Measurements from ENCODE around the gene SCT.

SCT gene

DNA sequence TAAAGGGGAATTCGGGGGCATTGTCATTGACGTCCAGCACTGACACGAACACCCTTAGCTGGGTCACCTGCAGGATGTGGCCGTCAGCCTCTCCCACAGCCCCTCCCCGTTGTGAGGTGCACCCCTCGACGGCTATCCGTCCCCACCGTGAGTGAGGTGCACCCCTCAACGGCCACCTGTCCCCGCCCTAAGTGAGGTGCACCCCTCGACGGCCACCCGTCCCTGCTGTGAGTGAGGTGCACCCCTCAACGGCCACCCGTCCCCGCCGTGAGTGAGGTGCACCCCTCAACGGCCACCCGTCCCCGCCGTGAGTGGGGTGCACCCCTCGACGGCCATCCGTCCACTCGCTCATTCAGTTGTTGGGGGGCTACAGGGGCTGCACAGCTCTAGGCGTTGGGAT, 5.1 kb downstream of the SCT start:
- DNase-seq: no peak

DNA sequence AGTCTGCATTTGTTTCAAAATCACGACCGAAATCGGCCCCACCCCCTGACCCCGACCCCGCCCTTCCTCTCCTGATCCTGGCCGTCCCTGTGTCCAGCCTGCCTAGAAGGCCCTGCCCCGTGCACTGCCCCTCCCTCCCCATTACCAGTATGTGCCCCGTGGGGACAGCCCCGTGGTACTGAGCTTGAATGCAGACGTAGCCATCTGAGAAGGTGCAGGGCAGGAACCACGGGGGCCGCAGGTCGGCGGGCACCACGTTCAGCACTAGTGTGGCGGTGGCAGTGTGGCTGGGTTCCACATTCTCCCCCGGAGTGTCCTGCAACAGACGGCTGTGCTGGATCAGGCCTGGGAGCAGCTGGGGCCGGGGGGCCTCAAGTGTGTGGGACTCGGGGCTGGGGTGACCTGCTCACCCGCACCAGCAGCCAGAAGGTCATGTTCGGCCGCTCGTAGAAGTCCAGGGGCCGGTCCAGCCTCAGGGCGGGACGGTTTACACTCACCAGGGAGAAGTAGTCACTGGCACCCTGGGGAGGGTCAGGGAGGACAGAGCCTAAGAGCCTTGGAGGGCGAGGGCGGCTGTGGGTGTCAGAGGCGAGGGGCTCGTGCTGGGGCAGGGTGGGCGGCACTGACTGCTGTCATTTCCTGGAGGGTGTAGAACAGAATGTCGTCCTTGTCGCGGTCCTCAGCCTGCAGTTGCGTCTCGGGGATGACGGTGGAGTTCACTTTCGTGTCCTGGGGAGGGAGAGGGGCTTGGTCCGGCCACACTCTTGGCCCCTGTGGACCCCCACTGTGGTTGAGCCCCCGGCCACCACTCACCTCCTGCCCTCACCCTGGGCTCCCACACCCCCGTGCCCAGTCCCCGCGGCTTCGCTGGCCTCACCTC, 5.8 kb downstream of the SCT start:
- no peak for DNase-seq

DNA sequence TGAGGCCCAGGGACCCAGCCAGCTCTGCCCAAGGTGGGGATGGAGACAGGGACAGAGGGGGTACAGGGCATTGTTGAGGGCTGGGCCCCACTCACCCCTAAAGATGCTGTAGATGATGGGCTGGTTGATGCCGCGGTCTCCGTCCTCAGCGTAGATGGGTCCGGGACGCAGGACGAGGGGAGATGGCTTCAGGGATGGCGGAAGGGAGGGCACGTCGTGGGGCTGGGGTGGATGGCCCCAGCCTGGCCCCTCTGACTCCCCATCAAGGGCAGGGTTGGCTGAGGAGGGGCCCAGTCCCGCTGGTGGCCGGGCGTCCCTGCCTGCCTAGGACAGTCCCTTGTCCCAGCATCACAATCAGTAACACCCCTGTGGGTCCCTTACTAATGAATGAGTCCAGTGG, 6.8 kb downstream of the SCT start:
- DNase-seq: no peak

DNA sequence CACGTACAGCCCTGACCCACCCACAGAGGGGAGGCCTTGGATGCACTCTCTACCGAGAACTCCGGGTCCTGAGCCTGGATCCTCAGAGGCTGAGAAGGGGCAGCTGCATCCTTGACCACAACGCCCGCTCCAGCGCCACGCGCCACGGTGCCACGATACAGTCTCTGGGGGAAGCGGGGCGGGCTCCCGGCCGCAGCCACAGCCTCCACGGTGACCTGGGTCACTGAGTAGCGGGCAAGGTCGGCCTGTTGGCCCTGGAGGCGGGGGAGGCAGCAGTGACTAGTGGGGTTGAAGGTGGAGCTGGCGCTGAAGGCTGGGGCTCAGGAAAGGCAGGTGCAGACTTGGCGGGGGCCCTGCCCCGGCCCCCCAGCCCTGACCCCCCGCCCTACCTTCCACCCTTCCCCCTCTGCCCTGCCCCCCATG, 7.3 kb downstream of the SCT start:
- DNase-seq: no peak

DNA sequence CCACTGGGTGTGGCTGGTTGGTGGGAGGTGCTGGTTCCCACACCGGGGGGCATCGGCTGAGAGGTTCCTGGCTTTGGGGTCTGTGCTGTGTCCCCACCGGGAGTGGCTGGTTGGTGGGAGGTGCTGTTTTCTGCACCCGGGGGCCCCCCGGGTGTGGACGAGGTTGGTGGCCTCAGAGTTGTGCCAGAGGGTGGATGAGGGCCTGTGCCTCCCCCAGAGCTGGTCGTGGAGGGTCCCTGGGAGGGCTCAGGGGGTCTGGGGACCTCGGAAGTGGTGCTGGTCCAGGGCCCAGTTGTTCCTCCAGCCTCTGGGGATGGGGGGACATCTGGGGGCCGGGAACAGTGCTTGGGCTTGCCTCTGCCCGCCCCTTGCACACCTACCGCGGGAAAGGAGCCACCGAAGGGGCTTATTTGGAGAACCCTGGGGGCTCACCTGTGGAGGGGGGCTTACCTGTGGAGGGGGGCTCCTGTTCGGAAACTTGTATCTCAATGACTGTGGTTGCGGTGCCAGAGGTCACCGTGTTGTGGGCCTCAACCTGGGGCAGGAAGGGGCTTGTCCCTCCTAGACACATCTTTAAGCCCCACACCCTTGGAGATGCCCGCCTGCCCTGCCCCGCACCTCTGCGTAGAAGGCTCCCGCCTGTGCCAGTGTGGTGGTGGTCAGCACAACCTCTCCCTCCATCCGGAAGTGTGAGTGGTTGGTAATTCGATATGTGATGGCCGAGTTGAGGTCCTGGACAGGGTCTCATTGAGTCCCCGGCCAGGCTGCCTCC, 7.9 kb downstream of the SCT start:
- no peak for DNase-seq

GRCh38 chr11:617912-618682, 8.9 kb downstream of the SCT start:
- no peak for DNase-seq

GRCh38 chr11:617199-617911, 9.6 kb downstream of the SCT start:
- no peak for DNase-seq

- no peak for DNase-seq
Observed at GRCh38 chr11:616320-617198, 10.4 kb downstream of the SCT start.

GRCh38 chr11:615504-616319, 11.3 kb downstream of the SCT start, which contains the start of gene IRF7:
IRF7 (minus strand) TSS chr11:615950; CDS start chr11:615364, 586 bp downstream.
- DNase-seq: peak; percentile 74 to 91 (median 80)

GRCh38 chr11:614623-615503, 12.1 kb downstream of the SCT start:
- peak in 2 of 5 experiments; percentile 18 to 23 for DNase-seq

DNA sequence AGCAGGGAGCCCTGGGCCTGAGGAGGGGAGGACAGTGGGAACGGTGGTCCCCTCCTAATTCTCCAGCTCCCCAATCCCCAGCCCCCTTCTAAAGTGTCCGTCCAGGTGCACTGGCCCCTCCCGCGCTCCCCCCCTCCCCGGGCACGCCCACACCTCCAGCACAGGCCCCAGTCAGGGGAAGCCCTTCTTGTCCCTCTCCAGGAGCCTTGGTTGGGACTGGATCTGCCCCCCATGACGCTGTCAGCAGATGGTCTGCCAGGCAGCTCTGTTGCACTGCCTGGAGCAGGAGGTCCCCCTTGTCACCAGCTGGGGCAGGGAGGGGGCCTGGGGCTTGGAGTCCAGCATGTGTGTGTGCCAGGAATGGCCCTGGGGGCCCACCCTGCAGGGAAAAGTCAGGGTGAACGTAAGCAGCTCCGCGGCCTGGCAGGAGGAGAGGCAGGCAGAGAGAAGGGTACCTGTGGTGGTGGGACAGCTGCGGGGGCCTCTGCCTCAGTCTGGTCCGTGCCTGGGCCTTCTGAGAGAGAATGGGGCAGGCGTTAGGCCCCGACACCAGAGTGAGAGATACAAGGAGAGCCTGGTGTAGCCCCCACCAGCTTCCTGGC, 12.9 kb downstream of the SCT start:
- DNase-seq: no peak

- DNase-seq: peak in 4 of 5 experiments; percentile 64 to 84 (median 79)
Observed at GRCh38 chr11:613369-613968, 13.5 kb downstream of the SCT start.

DNA sequence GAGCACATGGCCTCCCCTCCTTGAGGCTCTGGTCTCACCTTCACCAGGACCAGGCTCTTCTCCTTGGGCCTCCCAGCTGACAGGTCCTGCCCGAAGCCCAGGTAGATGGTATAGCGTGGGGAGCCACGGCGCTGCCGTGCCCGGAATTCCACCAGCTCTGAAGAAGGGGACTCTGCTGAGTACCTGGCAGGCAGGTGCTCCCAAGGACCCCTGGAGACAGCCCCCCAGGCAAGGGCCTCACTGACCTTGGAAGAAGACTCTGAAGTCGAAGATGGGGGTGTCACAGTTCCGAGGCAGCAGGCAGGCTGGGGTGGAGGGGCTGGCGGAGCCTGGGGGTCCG, 14.1 kb downstream of the SCT start:
- DNase-seq: no peak

DNA sequence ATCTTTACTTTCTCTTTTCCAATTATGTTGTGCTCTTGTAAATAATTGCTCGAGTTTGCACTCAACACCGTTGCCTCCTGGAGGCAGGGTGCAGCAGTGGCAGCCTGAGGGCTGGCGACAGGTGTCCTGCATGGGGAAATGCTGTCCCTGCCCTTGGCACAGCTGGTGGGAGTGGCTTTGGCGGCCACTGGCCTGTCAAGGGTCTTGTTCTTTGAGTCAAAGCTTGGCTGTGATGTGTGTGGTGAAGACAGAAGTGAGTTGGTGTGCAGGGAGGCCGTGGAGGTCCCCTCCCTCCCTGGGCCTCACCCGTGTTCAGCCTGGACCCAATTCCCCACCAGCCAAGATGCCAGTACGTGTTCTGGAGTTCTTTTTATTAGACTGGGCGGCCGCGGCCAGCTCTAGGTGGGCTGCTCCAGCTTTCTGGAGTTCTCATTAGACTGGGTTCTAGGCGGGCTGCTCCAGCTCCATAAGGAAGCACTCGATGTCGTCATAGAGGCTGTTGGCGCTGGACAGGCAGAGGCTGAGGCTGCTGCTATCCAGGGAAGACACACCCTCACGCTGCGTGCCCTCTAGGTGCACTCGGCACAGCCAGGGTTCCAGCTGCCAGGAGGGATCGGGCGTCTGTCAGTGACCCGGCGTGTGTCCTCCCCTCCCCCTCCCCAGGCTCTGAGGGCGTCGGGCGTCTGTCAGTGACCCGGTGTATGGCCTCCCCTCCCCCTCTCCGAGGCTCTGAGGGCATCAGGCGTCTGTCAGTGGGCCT, 14.6 kb downstream of the SCT start:
- peak in 1 of 5 experiments; percentile 49 for DNase-seq

GRCh38 chr11:611001-611996, 15.7 kb downstream of the SCT start:
- no peak for DNase-seq

DNA sequence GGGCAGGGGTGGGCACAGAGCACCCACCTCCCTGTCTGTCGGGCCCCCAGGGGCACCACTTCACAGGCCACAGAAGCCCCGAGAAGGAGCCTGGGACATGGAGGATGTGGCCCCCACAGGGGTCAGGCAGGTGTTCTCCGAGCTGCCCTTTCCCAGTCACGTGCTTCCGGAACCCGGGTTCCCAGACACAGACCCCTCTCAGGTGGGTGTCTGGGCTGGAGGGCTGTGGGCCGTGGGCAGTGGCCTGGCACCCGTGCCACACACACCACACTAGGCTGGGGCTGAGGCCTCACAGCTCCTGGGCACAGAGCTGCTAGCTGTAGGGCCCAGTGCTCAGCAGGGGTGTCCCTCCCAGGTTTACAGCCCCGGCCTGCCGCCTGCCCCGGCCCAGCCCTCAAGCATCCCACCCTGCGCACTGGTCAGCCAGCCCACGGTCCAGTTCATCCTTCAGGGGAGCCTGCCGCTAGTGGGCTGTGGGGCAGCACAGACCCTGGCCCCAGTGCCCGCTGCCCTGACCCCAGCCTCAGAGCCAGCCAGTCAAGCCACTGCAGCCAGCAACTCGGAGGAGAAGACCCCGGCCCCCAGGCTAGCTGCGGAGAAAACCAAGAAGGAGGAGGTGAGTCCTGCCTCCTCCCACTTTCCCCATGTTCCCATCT, 16.7 kb downstream of the SCT start:
- no peak for DNase-seq

Data from T-helper 2 cell (primary cell).